ENCODE measurements around the gene SLITRK6.

GRCh38 chr13:85768946-85769345, 30.3 kb downstream of the SLITRK6 start:
- TF ChIP-seq CTCF (IDR thresholded peaks at IDR 0.05) (no peak), ZFX (IDR thresholded peaks at IDR 0.05; ENCODE audit: borderline replicate concordance) (no peak)
